H1 (cell line): Measurements from ENCODE around the gene SERPINE2. TPM values are rescaled to one million over a fixed set of nuclear protein-coding genes. Genes with fewer than 3 reads are reported as not detected.

ENCODE experiments used
- CBX5 ChIP-seq: fragments of 300-800, 300-1000 bp; sonication (generic); IDR thresholded peaks from 2 replicates; pipeline ENCODE4 v1.7.1; 2016; ENCODE audit warnings: antibody characterized with exemption, low read length, low read depth
- CHD2 ChIP-seq: IDR thresholded peaks from 2 replicates; pipeline ENCODE4 v1.6.1; 2012; ENCODE audit warnings: low read length, improper control_type of control experiment
- CTCF ChIP-seq, 3 experiments: IDR thresholded peaks; 1 replicate in 2 of 3; 2 replicates in 1 of 3; pipeline versions ENCODE4 v1.5.1 to v1.6.1; 2011; ENCODE audit warnings: low read length in 3 of 3, mild to moderate bottlenecking in 3 of 3, inconsistent platforms in 2 of 3, low read depth in 1 of 3, moderate library complexity in 1 of 3; ENCODE audit not compliant: insufficient read depth in 1 of 3; ENCODE audit errors: control extremely low read depth in 1 of 3
- polyA plus RNA-seq, 7 experiments: library from polyadenylated mRNA; depleted of rRNA in 3 of 7; stranded (reverse) in 5 of 7; unstranded in 2 of 7; fragments of >200 nt in 5 of 7; fragments of 200-250 nt in 2 of 7; gene quantifications; 1 replicate in 5 of 7; 2 replicates in 1 of 7; 4 replicates in 1 of 7; pipeline versions ENCODE4 v1.2.1 to v1.2.3, GENCODE V29; 2011 to 2013; ENCODE audit warnings: missing spikeins in 2 of 7, mixed read lengths in 2 of 7
- total RNA-seq: library from RNA; stranded (reverse); fragmentation: NEBNext Ultra II Directional; extraction: Animal tissue kit (Norgen Biotek cat#: 25700); gene quantifications from 2 replicates; pipeline ENCODE4 v1.2.1, GENCODE V29; 2021

The SERPINE2 gene
- total and polyA plus RNA-seq, 2 of the 8 experiments (the other 6 are each of a cell fraction or from before 2014, with no cell fraction given) = 26.2 to 76.0 TPM

GRCh38 chr2:224059178-224059577, 20.1 kb upstream of the SERPINE2 start (continued):
- TF ChIP-seq CTCF (IDR thresholded peaks at IDR 0.05; ENCODE audit: control extremely low read depth in 1 of 3, insufficient read depth in 1 of 3, low read depth in 1 of 3, low read length in 3 of 3) (no peak), CHD2 (no peak), CBX5 (no peak)
